Caco-2 (cell line): ENCODE measurements around the gene PLA2G4B. TPM values are rescaled to one million over a fixed set of nuclear protein-coding genes. Genes with fewer than 3 reads are reported as not detected.
A peak's percentile ranks its signal among the peaks of the same experiment; 100 is the strongest.

Source experiments
- BruUV-seq: library from RNA; stranded (reverse); fragments of 400-500 nt; replicated peaks from 2 replicates; lab custom pipeline; 2021; lab: Mats Ljungman, UMichigan
- CTCF ChIA-PET: fragments of 300-600 bp; sonication (Branson Sonifier 250); formaldehyde crosslinking; loops from one replicate; lab custom pipeline; 2022; ENCODE audit warnings: antibody characterized with exemption; lab: Charles Lee
- POLR2A ChIA-PET: fragments of 300-600 bp; sonication (Branson Sonifier 250); formaldehyde crosslinking; loops from one replicate; lab custom pipeline; 2022; ENCODE audit warnings: antibody characterized with exemption; lab: Charles Lee
- DNase-seq, 2 experiments: peaks; one replicate each; pipeline versions ENCODE4 v3.0.0 to v3.0.0-alpha.2; 2020 to 2022
- H3K27me3 ChIP-seq: replicated peaks from 2 replicates; pipeline ENCODE4 v1.6.0; 2011; ENCODE audit warnings: low read length; ENCODE audit not compliant: control insufficient read depth, insufficient read depth
- H3K36me3 ChIP-seq: 2 replicates; pipeline ENCODE4 v1.5.1; 2011; ENCODE audit warnings: low read length; ENCODE audit not compliant: control insufficient read depth, insufficient read depth
- H3K4me1 ChIP-seq: fragments of 250-450 bp; sonication (Bioruptor Pico); 2 replicates; pipeline ENCODE4 v1.5.1; 2020; ENCODE audit warnings: mild to moderate bottlenecking
- H3K4me3 ChIP-seq: 2 replicates; pipeline ENCODE4 v1.5.1; 2011; ENCODE audit warnings: low read depth, mild to moderate bottlenecking, control low read depth, low read length
- H3K9me3 ChIP-seq: fragments of 250-450 bp; sonication (Bioruptor Pico); 2 replicates; pipeline ENCODE4 v1.5.1; 2020; ENCODE audit warnings: mild to moderate bottlenecking, moderate library complexity
- H3K27ac Mint-ChIP-seq: one replicate; pipeline ENCODE4 v1.8.0; 2022; ENCODE audit warnings: mixed read lengths; ENCODE audit not compliant: unreplicated experiment
- H3K27me3 Mint-ChIP-seq: one replicate; pipeline ENCODE4 v1.8.0; 2022; ENCODE audit warnings: mixed read lengths; ENCODE audit not compliant: insufficient read depth, unreplicated experiment
- H3K36me3 Mint-ChIP-seq: one replicate; pipeline ENCODE4 v1.8.0; 2022; ENCODE audit warnings: mild to moderate bottlenecking, mixed read lengths; ENCODE audit not compliant: insufficient read depth, unreplicated experiment
- H3K4me1 Mint-ChIP-seq: one replicate; pipeline ENCODE4 v1.8.0; 2022; ENCODE audit warnings: low read depth, mixed read lengths; ENCODE audit not compliant: unreplicated experiment
- H3K4me3 Mint-ChIP-seq: one replicate; pipeline ENCODE4 v1.8.0; 2022; ENCODE audit warnings: mild to moderate bottlenecking, moderate library complexity, mixed read lengths; ENCODE audit not compliant: unreplicated experiment
- H3K9me3 Mint-ChIP-seq: one replicate; pipeline ENCODE4 v1.8.0; 2022; ENCODE audit warnings: mixed read lengths; ENCODE audit not compliant: unreplicated experiment
- intact Hi-C: fragments of 100-400 bp; cut with micrococcal nuclease; formaldehyde crosslinking; loops from one replicate; pipeline ENCODE4 v1.10.0; 2022; ENCODE audit not compliant: unreplicated experiment
- total RNA-seq: library from RNA; stranded (reverse); gene quantifications from 2 replicates; pipeline ENCODE4 v1.2.3, GENCODE V29; 2022
- TF ChIP-seq, protein P1 (sequence below), 2 experiments: fragments of 200-600 bp in 1 of 2; IDR thresholded peaks; 1 replicate in 1 of 2; 2 replicates in 1 of 2; pipeline versions ENCODE4 v1.5.1 to v1.8.0; 2011 to 2022; ENCODE audit warnings: antibody characterized with exemption in 1 of 2, control low read depth in 1 of 2, inconsistent platforms in 1 of 2, low read depth in 1 of 2, low read length in 1 of 2, mild to moderate bottlenecking in 1 of 2, moderate library complexity in 1 of 2; ENCODE audit not compliant: insufficient read depth in 1 of 2, severe bottlenecking in 1 of 2, unreplicated experiment in 1 of 2

Gene PLA2G4B
- total RNA-seq, 1 experiment from 2014 or later, result 6.0 TPM

DNA sequence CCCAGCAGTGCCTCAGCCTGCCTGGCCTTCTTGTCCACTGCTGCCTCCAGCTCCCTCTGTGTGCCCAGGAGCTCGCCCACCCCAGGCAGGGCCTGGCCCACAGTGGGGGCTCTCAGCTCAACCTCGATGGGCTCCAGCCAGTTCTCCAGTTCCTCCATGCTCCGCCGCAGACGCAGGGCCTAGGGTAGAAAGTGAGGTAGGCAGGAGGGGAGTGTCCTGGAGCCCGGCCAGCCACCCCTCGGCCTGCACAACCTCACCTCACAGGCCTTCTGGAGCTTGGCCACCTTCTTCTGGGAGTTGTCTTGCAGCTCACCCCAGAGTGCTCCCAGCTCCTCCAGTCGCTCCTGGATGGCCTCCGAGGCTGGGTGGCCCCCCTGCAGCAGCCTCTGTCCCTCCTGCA is 18.7 kb downstream of the PLA2G4B start:
- H3K4me1 Mint-ChIP-seq, result no peaks in the 10 kb centered on the region
- CTCF ChIA-PET, result no interaction called here
- Histone ChIP-seq H3K4me3 (no peak overlapping the region), H3K4me1 (no peaks in the 10 kb centered on the region), H3K9me3 (no peaks in the 10 kb centered on the region), H3K27me3 (no peaks in the 10 kb centered on the region), H3K36me3 (no peaks in the 10 kb centered on the region)
- no peak overlapping the region for H3K4me3 Mint-ChIP-seq
- no peaks in the 10 kb centered on the region for H3K27me3 Mint-ChIP-seq
- H3K9me3 Mint-ChIP-seq, result no peaks in the 10 kb centered on the region
- H3K36me3 Mint-ChIP-seq, result peaks cover 6% of the 10 kb centered on the region
- no TSS peak for BruUV-seq
- no peak for DNase-seq
- POLR2A ChIA-PET, result no interaction called here
- TF ChIP-seq, protein P1, sequence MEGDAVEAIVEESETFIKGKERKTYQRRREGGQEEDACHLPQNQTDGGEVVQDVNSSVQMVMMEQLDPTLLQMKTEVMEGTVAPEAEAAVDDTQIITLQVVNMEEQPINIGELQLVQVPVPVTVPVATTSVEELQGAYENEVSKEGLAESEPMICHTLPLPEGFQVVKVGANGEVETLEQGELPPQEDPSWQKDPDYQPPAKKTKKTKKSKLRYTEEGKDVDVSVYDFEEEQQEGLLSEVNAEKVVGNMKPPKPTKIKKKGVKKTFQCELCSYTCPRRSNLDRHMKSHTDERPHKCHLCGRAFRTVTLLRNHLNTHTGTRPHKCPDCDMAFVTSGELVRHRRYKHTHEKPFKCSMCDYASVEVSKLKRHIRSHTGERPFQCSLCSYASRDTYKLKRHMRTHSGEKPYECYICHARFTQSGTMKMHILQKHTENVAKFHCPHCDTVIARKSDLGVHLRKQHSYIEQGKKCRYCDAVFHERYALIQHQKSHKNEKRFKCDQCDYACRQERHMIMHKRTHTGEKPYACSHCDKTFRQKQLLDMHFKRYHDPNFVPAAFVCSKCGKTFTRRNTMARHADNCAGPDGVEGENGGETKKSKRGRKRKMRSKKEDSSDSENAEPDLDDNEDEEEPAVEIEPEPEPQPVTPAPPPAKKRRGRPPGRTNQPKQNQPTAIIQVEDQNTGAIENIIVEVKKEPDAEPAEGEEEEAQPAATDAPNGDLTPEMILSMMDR (IDR thresholded peaks at IDR 0.05; ENCODE audit: insufficient read depth in 1 of 2, low read depth in 1 of 2, low read length in 1 of 2, severe bottlenecking in 1 of 2, unreplicated experiment in 1 of 2), result no peak
- intact Hi-C loops, result no loop called here
- H3K27ac Mint-ChIP-seq, result no peak overlapping the region

DNA sequence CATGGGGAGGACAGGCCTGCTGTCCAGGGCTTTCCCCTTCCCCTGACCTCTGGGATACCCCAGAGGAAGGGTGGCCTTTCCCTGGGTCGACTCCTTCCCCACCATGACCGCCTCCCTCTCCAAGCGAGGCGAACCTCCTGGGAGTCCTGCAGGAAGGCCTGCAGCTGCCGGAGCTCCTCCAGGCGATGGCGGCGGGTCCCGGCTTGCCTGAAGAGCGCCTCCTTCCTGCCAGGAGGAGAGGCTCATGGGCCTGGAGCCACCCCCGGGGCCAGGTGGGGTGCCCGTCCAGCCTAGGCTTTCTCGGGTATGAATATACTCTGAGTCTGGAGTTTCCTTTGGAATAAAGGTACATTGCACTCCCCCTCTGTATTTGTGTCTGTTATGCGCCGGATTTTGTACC is 20.1 kb downstream of the PLA2G4B start:
- Histone ChIP-seq H3K9me3 (no peaks in the 10 kb centered on the region), H3K36me3 (no peaks in the 10 kb centered on the region), H3K27me3 (no peaks in the 10 kb centered on the region), H3K4me3 (no peak overlapping the region), H3K4me1 (no peaks in the 10 kb centered on the region)
- Mint-ChIP-seq H3K4me1 (no peaks in the 10 kb centered on the region), H3K36me3 (peaks cover 5% of the 10 kb centered on the region), H3K9me3 (no peaks in the 10 kb centered on the region), H3K27ac (no peak overlapping the region), H3K27me3 (no peaks in the 10 kb centered on the region), H3K4me3 (no peak overlapping the region)
- intact Hi-C loops, result no loop called here
- ChIA-PET POLR2A (no interaction called here), CTCF (no interaction called here)
- DNase-seq, result no peak
- TF ChIP-seq, protein P1 (IDR thresholded peaks at IDR 0.05; ENCODE audit: insufficient read depth in 1 of 2, low read depth in 1 of 2, low read length in 1 of 2, severe bottlenecking in 1 of 2, unreplicated experiment in 1 of 2), result no peak
- BruUV-seq, result no TSS peak

DNA sequence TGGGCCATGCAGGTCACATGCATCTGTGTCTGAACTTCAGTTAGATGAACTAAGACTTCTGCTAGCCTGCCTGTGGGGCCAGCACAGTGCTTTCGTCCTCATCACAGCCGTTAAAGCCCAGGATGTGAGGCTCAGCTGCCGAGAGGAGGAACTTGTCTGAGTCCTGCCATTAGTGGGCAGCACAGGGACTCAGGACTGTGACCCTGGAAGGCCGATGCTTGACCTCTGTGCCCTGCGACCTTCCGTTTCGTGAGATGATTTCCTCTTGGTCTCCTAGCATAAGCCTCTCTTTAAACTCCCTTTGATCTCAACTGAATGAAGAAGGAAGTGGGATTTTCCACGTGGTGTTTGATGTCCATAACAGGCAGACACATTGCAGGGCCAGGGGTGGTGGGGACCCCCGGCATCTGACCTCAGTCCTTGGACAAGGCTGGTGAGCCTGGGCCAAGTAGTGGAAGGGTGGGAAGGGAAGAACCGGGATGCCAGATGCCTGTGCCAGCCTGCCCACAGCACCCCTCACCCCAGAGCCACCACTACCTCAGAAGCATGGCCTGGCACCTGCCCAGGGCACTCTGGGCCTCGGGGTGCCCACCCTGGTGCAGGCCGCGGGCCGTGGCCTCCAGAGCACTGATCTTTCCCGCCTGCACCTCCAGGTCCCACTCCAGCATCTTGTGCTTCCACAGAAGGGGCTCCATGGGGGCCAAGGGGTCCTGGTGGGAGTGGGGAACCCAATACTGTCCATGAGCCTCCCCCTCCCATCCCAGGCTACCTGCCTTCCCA is 21.6 kb downstream of the PLA2G4B start:
- BruUV-seq, result no TSS peak
- Histone ChIP-seq H3K4me1 (no peaks in the 10 kb centered on the region), H3K4me3 (no peak overlapping the region), H3K36me3 (no peaks in the 10 kb centered on the region), H3K27me3 (no peaks in the 10 kb centered on the region), H3K9me3 (no peaks in the 10 kb centered on the region)
- no peaks in the 10 kb centered on the region for H3K4me1 Mint-ChIP-seq
- intact Hi-C loops, result no loop called here
- no peaks in the 10 kb centered on the region for H3K27me3 Mint-ChIP-seq
- no peak overlapping the region for H3K4me3 Mint-ChIP-seq
- ChIA-PET CTCF (interaction anchor here (2.8 kb wide), 1 partner anchor 44 kb away, joined by 8 read pairs; no protein-coding TSS in a partner anchor), POLR2A (no interaction called here)
- H3K27ac Mint-ChIP-seq, result no peak overlapping the region
- no peaks in the 10 kb centered on the region for H3K36me3 Mint-ChIP-seq
- DNase-seq, result no peak
- H3K9me3 Mint-ChIP-seq, result no peaks in the 10 kb centered on the region
- TF ChIP-seq, protein P1 (IDR thresholded peaks at IDR 0.05; ENCODE audit: insufficient read depth in 1 of 2, low read depth in 1 of 2, low read length in 1 of 2, severe bottlenecking in 1 of 2, unreplicated experiment in 1 of 2), result peak in 1 of 2 experiments; percentile 35
